GM23248 (cell line): Measurements from ENCODE around the gene STX8. TPM values are rescaled to one million over a fixed set of nuclear protein-coding genes. Genes with fewer than 3 reads are reported as not detected.
A peak's percentile ranks its signal among the peaks of the same experiment; 100 is the strongest.

Experiments used
- DNase-seq: peaks from one replicate; pipeline ENCODE4 v3.0.0-alpha.2; 2015
- H2AFZ ChIP-seq: fragments of 200-600 bp; sonication (generic); 2 replicates; pipeline ENCODE4 v1.6.1; 2016; ENCODE audit warnings: antibody characterized with exemption
- H3F3A ChIP-seq: fragments of 200-600 bp; sonication (generic); 2 replicates; pipeline ENCODE4 v1.6.1; 2016; ENCODE audit warnings: mild to moderate bottlenecking, antibody characterized with exemption, mixed run types; ENCODE audit not compliant: insufficient read depth
- H3K27ac ChIP-seq: fragments of 200-600 bp; sonication (generic); 2 replicates; pipeline ENCODE4 v1.5.1; 2016; ENCODE audit warnings: mild to moderate bottlenecking
- H3K27me3 ChIP-seq: fragments of 200-600 bp; sonication (generic); replicated peaks from 2 replicates; pipeline ENCODE4 v1.6.1; 2016; ENCODE audit warnings: mild to moderate bottlenecking; ENCODE audit not compliant: insufficient read depth
- H3K36me3 ChIP-seq: fragments of 200-600 bp; sonication (generic); 2 replicates; pipeline ENCODE4 v1.6.1; 2016; ENCODE audit warnings: low read depth, mild to moderate bottlenecking
- H3K4me1 ChIP-seq: fragments of 200-600 bp; sonication (generic); 2 replicates; pipeline ENCODE4 v1.6.1; 2016; ENCODE audit warnings: mild to moderate bottlenecking; ENCODE audit not compliant: insufficient read depth
- H3K4me2 ChIP-seq: fragments of 200-600 bp; sonication (generic); one replicate; pipeline ENCODE4 v1.6.1; 2016; ENCODE audit warnings: mild to moderate bottlenecking; ENCODE audit not compliant: unreplicated experiment
- H3K4me3 ChIP-seq: fragments of 200-600 bp; sonication (generic); 2 replicates; pipeline ENCODE4 v1.5.1; 2016; ENCODE audit warnings: mild to moderate bottlenecking
- H3K79me2 ChIP-seq: fragments of 200-600 bp; sonication (generic); 2 replicates; pipeline ENCODE4 v1.6.1; 2016; ENCODE audit warnings: mild to moderate bottlenecking; ENCODE audit not compliant: insufficient read depth
- H3K9ac ChIP-seq: fragments of 200-600 bp; sonication (generic); 2 replicates; pipeline ENCODE4 v1.6.1; 2016; ENCODE audit warnings: mild to moderate bottlenecking
- H3K9me2 ChIP-seq: fragments of 200-600 bp; sonication (generic); 2 replicates; pipeline ENCODE4 v1.6.1; 2016; ENCODE audit warnings: mixed run types, mild to moderate bottlenecking, moderate library complexity; ENCODE audit not compliant: insufficient read depth
- H3K9me3 ChIP-seq: fragments of 200-600 bp; sonication (generic); one replicate; pipeline ENCODE4 v1.6.1; 2017; ENCODE audit warnings: low read depth
- H4K20me1 ChIP-seq: fragments of 200-600 bp; sonication (generic); 2 replicates; pipeline ENCODE4 v1.6.0; 2016; ENCODE audit not compliant: insufficient read depth
- EZH2 ChIP-seq: fragments of 200-600 bp; sonication (generic); IDR thresholded peaks from 2 replicates; pipeline ENCODE4 v1.6.1; 2018; ENCODE audit warnings: antibody characterized with exemption, mild to moderate bottlenecking; ENCODE audit not compliant: insufficient read depth, poor library complexity, severe bottlenecking
- EZH2phosphoT487 ChIP-seq: fragments of 200-600 bp; sonication (generic); IDR thresholded peaks from 2 replicates; pipeline ENCODE4 v1.6.1; 2018; ENCODE audit warnings: antibody characterized with exemption, moderate library complexity, mild to moderate bottlenecking, low read depth; ENCODE audit not compliant: insufficient read depth
- WGBS, 2 experiments: methylation state at CpG; one replicate each; pipeline ENCODE4 v1.1.6; 2015 to 2017; ENCODE audit warnings: low lambda C conversion rate in 2 of 2, low coverage in 1 of 2; ENCODE audit errors: missing lambda C conversion rate in 2 of 2; 5-methylcytosine and 5-hydroxymethylcytosine counted together
- in situ Hi-C: fragments of 300-500 bp; cut with MboI; formaldehyde crosslinking; loops from 2 replicates; pipeline ENCODE4 v1.15.0; 2020
- polyA plus RNA-seq: library from polyadenylated mRNA; unstranded; fragments of >200 nt; fragmentation: Nextera tagmentation; extraction: Ambion mirVana; gene quantifications from 2 replicates; pipeline ENCODE4 v1.2.1, GENCODE V29; 2016
- total RNA-seq: library from RNA; depleted of rRNA; stranded (reverse); fragments of >200 nt; shearing (Covaris generic); gene quantifications from 2 replicates; pipeline ENCODE4 v1.2.3, GENCODE V29; 2014

The STX8 gene
- total and polyA plus RNA-seq, 2 experiments from 2014 or later = 40.7 to 84.3 TPM

- Histone ChIP-seq H3K79me2 (no peaks in the 10 kb centered on the region), H4K20me1 (no peaks in the 10 kb centered on the region), H3K9me2 (no peaks in the 10 kb centered on the region), H3K9me3 (no peaks in the 10 kb centered on the region), H2AFZ (peak overlapping the region; percentile 68), H3K4me2 (peak overlapping the region; percentile 90), H3F3A (peaks cover 25% of the 10 kb centered on the region), H3K27ac (peak overlapping the region; percentile 75), H3K9ac (peak overlapping the region; percentile 64), H3K27me3 (no peaks in the 10 kb centered on the region), H3K36me3 (no peaks in the 10 kb centered on the region), H3K4me3 (peak overlapping the region; percentile 65), H3K4me1 (peaks cover 27% of the 10 kb centered on the region)
- TF ChIP-seq EZH2phosphoT487 = no peak
- TF ChIP-seq EZH2 = no peak
- in situ Hi-C loops = no loop called here
- WGBS, 2 experiments = 13 to 14% methylated on average over 21 of the region's 21 CpGs
- peak; percentile 78 for DNase-seq
These were observed 301.9 kb downstream of the STX8 start for GRCh38 chr17:9273428-9274391.

GRCh38 chr17:9272501-9273200 is 303.0 kb downstream of the STX8 start:
- 3% methylated on average over 22 of the region's 22 CpGs for WGBS, 2 experiments
- TF ChIP-seq EZH2phosphoT487 (no peak), EZH2 (no peak)
- peak overlapping the region; percentile 75 for H3K27ac ChIP-seq
- peaks cover 27% of the 10 kb centered on the region for H3K4me1 ChIP-seq
- H3K9me2 ChIP-seq = no peaks in the 10 kb centered on the region
- H3K9me3 ChIP-seq = no peaks in the 10 kb centered on the region
- peak overlapping the region; percentile 65 for H3K4me3 ChIP-seq
- H3F3A ChIP-seq = peaks cover 25% of the 10 kb centered on the region
- DNase-seq = peak; percentile 87
- in situ Hi-C loops = no loop called here
- no peaks in the 10 kb centered on the region for H3K79me2 ChIP-seq
- H3K36me3 ChIP-seq = no peaks in the 10 kb centered on the region
- peak overlapping the region; percentile 68 for H2AFZ ChIP-seq
- H3K9ac ChIP-seq = peak overlapping the region; percentile 64
- no peaks in the 10 kb centered on the region for H3K27me3 ChIP-seq
- peak overlapping the region; percentile 90 for H3K4me2 ChIP-seq
- no peaks in the 10 kb centered on the region for H4K20me1 ChIP-seq

- peak overlapping the region; percentile 68 for H2AFZ ChIP-seq
- no peaks in the 10 kb centered on the region for H3K27me3 ChIP-seq
- H3K4me1 ChIP-seq = peaks cover 27% of the 10 kb centered on the region
- peak overlapping the region; percentile 65 for H3K4me3 ChIP-seq
- peak overlapping the region; percentile 90 for H3K4me2 ChIP-seq
- H3K9ac ChIP-seq = peak overlapping the region; percentile 64
- no peaks in the 10 kb centered on the region for H3K9me2 ChIP-seq
- DNase-seq = peak; percentile 40
- in situ Hi-C loops = no loop called here
- H4K20me1 ChIP-seq = no peaks in the 10 kb centered on the region
- H3F3A ChIP-seq = peaks cover 25% of the 10 kb centered on the region
- H3K9me3 ChIP-seq = no peaks in the 10 kb centered on the region
- H3K79me2 ChIP-seq = no peaks in the 10 kb centered on the region
- H3K27ac ChIP-seq = peak overlapping the region; percentile 75
- TF ChIP-seq EZH2 = no peak
- TF ChIP-seq EZH2phosphoT487 = no peak
- 11 to 13% methylated on average over 8 of the region's 8 CpGs for WGBS, 2 experiments
- no peaks in the 10 kb centered on the region for H3K36me3 ChIP-seq
These were observed 303.6 kb downstream of the STX8 start for GRCh38 chr17:9271989-9272388.

- Histone ChIP-seq H4K20me1 (no peaks in the 10 kb centered on the region), H3K79me2 (no peaks in the 10 kb centered on the region), H3K4me3 (no peak overlapping the region), H3K9me3 (no peaks in the 10 kb centered on the region), H3K27me3 (no peaks in the 10 kb centered on the region), H3K36me3 (no peaks in the 10 kb centered on the region), H3K4me2 (no peak overlapping the region), H3K4me1 (peaks cover 27% of the 10 kb centered on the region), H3K9ac (no peak overlapping the region), H3K27ac (no peak overlapping the region), H3K9me2 (no peaks in the 10 kb centered on the region), H2AFZ (no peak overlapping the region), H3F3A (peaks cover 25% of the 10 kb centered on the region)
- no peak for DNase-seq
- in situ Hi-C loops = no loop called here
- no peak for TF ChIP-seq EZH2phosphoT487
- no peak for TF ChIP-seq EZH2
- 94 to 96% methylated on average over 9 of the region's 9 CpGs for WGBS, 2 experiments
These were observed 304.7 kb downstream of the STX8 start for GRCh38 chr17:9270921-9271320.
